Neural progenitor cell (in vitro differentiated cells): ENCODE data around the gene CDCP2.

ENCODE experiments used
- CTCF ChIP-seq: fragments of 200-600 bp; sonication (generic); IDR thresholded peaks from 2 replicates; pipeline ENCODE4 v1.5.1; 2017; ENCODE audit warnings: antibody characterized with exemption, mild to moderate bottlenecking
- EZH2 ChIP-seq: fragments of 200-600 bp; sonication (generic); IDR thresholded peaks from 2 replicates; pipeline ENCODE4 v1.6.1; 2017; ENCODE audit warnings: antibody characterized with exemption, mild to moderate bottlenecking, moderate library complexity

GRCh38 chr1:54137534-54138061 lies 15.2 kb downstream of the CDCP2 start:
- TF ChIP-seq EZH2 (no peak), CTCF (no peak)
